Measurements from ENCODE around the gene TMEM9.

DNA sequence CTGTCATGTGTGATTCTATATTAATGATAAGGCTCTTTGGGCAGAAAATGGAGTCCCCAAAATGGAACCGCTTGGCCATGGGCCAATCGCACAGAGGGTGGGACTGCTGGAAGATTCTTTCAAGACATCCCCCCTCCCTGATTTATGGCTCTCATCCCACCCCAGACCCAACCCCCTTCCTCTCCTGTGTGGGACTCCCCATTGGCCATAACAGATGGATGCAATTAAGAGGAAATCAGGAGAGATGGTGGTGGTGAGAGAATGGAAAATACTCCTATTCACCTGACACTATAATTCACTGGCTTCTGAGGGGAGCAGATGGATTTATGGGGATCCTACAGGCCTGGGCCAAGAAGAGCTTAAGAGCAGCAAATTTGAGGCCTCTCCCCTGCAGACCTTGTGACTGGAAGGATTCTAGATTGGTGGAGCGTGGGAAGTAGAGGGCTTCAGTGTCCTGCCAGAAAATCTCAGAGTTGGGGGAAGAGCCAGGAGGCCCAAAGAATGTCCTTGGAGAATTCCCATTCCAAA is 38.1 kb upstream of the TMEM9 start:
- TF ChIP-seq, protein P1, sequence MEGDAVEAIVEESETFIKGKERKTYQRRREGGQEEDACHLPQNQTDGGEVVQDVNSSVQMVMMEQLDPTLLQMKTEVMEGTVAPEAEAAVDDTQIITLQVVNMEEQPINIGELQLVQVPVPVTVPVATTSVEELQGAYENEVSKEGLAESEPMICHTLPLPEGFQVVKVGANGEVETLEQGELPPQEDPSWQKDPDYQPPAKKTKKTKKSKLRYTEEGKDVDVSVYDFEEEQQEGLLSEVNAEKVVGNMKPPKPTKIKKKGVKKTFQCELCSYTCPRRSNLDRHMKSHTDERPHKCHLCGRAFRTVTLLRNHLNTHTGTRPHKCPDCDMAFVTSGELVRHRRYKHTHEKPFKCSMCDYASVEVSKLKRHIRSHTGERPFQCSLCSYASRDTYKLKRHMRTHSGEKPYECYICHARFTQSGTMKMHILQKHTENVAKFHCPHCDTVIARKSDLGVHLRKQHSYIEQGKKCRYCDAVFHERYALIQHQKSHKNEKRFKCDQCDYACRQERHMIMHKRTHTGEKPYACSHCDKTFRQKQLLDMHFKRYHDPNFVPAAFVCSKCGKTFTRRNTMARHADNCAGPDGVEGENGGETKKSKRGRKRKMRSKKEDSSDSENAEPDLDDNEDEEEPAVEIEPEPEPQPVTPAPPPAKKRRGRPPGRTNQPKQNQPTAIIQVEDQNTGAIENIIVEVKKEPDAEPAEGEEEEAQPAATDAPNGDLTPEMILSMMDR (conservative IDR thresholded peaks at IDR 0.05; ENCODE audit: low read depth, low read length), result no peak
- TF ChIP-seq EZH2 (IDR thresholded peaks at IDR 0.05; ENCODE audit: low read length, unreplicated experiment), result no peak
